GM23248 (cell line): Measurements from ENCODE around the gene RALGPS1.

Experiments used
- EZH2 ChIP-seq: fragments of 200-600 bp; sonication (generic); IDR thresholded peaks from 2 replicates; pipeline ENCODE4 v1.6.1; 2018; ENCODE audit warnings: antibody characterized with exemption, mild to moderate bottlenecking; ENCODE audit not compliant: insufficient read depth, poor library complexity, severe bottlenecking
- EZH2phosphoT487 ChIP-seq: fragments of 200-600 bp; sonication (generic); IDR thresholded peaks from 2 replicates; pipeline ENCODE4 v1.6.1; 2018; ENCODE audit warnings: antibody characterized with exemption, moderate library complexity, mild to moderate bottlenecking, low read depth; ENCODE audit not compliant: insufficient read depth

- TF ChIP-seq EZH2 (no peak), EZH2phosphoT487 (no peak)
Observed at GRCh38 chr9:127187231-127187956, 272.8 kb downstream of the RALGPS1 start.
